HG02852 (cell line): ENCODE measurements around the gene PMM2.
"Not testable (repeated sequence)": the region's sequence is repeated elsewhere in the genome, so short reads cannot be mapped to it uniquely, and the experiment has no call there.

Experiments used
- ATAC-seq: cut with Tn5 transposase; IDR thresholded peaks from one replicate; pipeline ENCODE4 v1.9.1; 2021; ENCODE audit warnings: mild to moderate bottlenecking, moderate library complexity; ENCODE audit not compliant: unreplicated experiment

PMM2 gene

DNA sequence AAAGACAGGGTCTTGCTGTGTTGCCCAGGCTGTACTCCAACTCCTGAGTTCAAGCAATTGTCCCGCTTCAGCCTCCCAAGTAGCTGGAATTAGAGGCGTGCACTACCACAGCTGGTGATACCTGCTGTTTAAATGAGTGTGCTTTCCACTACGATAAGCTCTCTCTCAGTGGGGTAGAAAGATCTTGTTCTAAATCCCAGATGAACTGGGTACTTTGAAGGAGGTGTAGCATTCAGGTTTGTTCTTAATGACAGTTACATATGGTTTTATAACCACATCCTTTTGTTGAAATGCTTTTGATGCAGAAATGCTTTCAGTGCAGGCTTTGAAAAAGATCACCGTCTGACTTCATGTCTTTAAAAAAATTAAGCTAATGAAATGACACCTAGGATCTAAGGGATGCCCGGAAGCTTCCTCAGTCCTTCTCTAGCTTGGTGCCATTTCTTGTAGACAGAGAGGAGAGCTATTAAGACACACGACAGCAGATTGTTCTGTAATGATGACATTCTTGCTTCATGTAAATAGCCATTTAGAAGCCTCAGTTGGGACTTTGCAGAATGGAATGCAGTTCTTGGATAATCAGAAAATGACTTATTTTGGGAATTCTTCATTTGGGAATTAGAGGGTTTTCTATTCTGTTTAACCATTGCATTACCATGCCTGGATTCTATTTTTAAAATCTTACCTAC, 19.5 kb downstream of the PMM2 start:
- ATAC-seq = no peak

DNA sequence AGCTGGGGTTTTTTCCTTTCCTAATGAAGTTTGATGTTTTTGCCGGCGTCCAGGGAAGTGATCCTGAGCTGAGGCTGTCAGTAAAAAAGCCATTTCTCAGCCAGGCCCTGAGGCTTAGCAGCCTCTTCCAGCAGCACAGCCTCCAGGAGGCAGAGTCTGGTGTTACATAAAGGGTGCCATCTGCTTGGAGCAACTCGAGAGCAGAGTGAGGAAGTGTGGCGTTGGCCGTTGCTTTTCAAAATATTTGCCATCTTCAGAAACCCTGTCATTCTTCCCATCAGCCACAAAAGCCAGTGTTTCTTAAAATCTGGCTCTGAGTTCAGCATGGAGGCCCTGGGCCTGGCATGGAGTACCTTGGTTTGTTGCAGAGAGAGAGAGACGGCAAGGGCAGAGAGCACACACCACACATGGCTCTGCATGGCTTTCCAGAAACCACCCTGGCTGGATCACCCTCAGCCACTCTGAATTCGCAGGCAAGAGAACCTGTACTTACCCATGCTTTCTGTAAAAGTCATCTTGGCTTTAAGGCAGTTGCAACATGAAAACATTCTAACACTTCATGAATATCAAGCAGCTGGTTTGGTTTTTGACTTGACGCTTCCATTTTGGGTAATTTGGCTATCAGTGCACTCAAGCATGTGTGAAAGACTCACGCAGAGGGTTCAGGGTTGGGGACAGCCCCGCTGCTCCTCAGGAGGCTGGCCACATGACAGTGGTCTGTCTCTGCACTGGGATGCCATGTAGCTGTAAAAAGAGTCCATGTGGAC, 21.0 kb downstream of the PMM2 start:
- ATAC-seq = peak; percentile 83

DNA sequence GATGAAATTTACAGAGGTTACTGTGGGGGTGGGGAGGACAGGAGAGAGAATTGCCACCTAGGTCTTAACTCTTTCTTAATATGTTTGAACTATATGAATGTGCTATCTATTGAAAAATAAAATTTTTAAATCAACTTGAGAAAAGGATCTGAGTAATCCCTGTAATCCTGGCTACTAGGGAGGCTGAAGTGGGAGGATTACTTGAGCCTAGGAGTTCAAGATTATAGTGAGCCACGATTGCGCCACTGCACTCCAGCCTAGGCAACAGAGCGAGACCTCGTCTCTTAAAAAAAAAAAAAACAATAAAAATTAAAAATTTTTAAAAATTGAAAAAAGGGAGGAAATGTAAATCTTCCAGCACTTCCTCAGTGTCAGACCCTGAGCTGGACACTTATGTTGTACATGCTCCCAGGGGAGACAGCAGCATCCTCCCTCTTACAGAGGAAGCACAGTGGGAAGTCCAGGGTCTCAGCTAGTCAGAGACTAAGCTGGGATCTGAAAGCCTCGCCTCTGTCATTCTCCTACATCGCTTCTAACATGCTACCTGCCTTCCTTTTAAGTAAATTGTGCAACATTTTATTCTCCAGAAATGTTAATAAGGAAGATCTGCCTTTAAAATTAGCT, 21.9 kb downstream of the PMM2 start:
- no peak for ATAC-seq

- no peak for ATAC-seq
Measured at GRCh38 chr16:8822403-8822802, 24.8 kb downstream of the PMM2 start.

DNA sequence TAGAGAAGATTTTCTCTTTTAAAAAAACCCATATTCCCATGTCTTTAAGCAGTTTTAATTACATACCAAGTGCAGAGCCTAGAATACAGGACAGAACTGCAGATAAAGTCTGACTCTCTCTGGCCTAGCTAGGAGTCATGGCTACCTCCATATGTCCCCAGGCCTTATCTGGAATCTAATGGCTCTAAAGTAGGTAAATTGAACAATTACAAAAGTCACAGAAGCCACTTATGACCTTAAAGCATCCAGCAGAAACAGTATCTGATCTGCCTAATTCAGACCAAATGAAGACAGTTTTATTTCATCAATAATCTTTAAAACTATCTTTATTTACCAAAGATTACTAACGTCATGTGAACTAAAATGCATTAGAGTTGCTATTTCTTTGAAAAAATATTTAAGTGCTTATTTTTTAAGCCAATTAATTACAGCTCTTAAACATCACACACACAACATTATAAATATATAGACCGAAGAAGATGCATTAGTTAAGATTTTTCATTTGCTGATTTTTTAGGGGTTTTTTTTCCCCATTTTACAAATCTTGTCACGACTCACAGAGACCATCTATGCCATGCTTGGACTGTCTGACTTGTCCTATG, 28.7 kb downstream of the PMM2 start:
- no peak for ATAC-seq

GRCh38 chr16:8828541-8829165, 31.0 kb downstream of the PMM2 start:
- ATAC-seq = no peak

GRCh38 chr16:8831450-8831849, 33.8 kb downstream of the PMM2 start:
- ATAC-seq = no peak

GRCh38 chr16:8831871-8832716, 34.5 kb downstream of the PMM2 start:
- ATAC-seq = no peak

DNA sequence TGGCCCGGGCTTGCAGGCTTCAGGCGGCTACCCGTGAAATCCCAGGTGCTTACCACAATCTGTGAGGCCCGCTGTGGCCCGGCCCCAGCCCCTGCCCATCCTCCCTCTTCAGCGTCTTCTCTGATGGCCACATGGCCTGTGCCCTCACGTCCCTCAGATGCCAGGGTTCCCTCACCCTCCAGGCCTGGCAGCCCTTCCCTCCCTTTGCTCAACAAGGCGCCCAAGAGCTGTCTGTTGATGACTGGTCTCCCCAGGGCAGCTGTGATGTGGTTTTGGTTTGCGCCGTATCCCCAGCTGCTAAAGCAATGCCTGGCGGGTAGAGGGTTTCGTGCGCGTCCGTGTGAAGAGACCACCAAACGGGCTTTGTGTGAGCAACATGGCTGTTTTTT, 35.1 kb downstream of the PMM2 start:
- no peak for ATAC-seq

GRCh38 chr16:8836797-8837196, 39.2 kb downstream of the PMM2 start:
- not testable (repeated sequence) for ATAC-seq

- ATAC-seq = not testable (repeated sequence)
Measured at GRCh38 chr16:8837594-8837993, 40.0 kb downstream of the PMM2 start.

- ATAC-seq = not testable (repeated sequence)
Measured at GRCh38 chr16:8842016-8842415, 44.4 kb downstream of the PMM2 start.

DNA sequence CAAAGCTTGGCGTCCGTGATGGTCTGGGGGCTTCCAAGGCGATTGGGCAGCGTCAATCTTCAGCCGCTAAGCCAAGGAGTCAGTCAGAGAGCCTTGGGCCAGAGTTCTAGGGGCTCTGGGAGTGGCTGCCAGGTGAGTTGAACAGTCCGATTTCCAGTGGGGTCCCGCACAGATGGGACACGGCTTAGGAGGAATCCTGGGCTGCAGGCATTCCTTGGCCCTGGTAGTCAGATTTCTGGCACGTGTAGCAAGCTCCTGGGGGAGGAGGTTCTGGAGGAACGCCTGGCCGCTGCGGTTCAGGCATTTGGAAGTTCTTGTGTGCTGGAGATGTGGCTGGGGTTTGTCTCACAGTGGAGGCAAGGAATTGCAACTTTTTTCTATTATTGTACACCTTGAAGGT, 45.7 kb downstream of the PMM2 start:
- not testable (repeated sequence) for ATAC-seq

GRCh38 chr16:8845699-8846298, 48.2 kb downstream of the PMM2 start:
- ATAC-seq = no peak

DNA sequence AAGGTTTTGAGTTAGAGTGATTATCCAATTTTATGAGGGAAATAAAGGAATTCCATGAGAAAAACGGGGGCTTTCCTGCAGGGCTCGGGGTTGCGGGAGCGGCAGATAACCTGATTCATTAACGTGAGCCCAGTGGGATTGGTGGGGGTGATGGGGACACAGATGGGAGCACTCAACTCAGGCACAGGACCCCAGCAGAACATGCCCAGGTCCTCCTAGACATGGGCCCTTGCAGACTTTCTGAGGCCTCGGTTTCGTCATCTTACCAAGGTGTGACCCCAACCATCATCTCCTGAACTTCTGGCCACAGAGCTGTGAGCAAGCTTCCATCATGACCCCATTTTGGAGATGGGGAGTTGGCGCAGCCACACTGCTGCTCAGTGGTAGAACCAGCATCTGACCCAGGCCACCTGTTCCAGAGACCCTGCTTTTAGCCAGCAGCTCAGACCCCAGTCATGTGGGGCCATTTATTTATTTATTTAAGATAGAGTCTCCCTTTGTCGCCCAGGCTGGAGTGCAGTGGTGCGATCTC, 48.8 kb downstream of the PMM2 start:
- no peak for ATAC-seq

GRCh38 chr16:8847145-8847544, 49.5 kb downstream of the PMM2 start:
- ATAC-seq = no peak

DNA sequence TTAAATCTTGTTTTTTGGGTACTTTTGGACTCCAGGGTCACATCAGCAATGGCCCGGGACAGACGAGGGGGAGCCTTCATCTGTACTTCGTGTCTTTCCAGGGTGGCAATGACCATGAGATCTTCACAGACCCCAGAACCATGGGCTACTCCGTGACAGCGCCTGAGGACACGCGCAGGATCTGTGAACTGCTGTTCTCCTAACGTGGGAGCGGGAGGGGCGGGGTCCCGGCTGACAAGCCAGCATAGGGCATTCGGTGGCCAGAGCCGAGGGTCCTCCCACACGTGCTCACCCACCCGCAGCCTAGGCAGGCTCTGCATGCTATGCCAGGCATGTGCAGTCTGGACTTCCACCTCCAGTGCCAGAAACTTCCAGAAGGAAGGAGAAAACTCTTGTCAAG, 50.0 kb downstream of the PMM2 start:
- no peak for ATAC-seq

GRCh38 chr16:8848231-8848938, 50.7 kb downstream of the PMM2 start:
- ATAC-seq = no peak

DNA sequence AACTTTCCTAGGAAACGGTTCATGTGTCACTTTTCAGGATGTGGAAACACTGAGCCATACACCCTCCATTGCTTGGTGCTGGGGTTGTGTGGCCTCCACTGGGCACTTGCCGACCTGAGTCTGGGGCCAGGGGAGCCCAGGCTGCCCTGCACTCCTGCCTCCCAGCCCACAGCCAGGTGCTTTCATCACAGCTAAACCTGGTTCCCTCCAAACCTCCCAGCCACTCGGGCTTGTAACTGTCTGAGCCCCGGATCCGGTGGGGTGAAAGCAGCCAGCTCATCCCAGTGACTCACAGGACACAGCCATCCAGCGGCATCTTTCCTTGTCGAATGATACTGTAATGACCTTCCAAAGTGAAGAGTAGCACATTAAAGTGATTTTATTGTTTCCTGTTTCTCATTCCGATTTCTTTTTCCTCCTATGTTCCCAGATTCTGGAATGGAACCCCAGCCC, 51.3 kb downstream of the PMM2 start:
- ATAC-seq = no peak
